Neural cell (in vitro differentiated cells): ENCODE measurements around the gene PAPPA2.

ENCODE experiments used
- CTCF ChIP-seq: fragments of 450-650 bp; IDR thresholded peaks from 2 replicates; pipeline ENCODE4 v1.5.1; 2014; ENCODE audit warnings: antibody characterized with exemption, mild to moderate bottlenecking, moderate library complexity; ENCODE audit not compliant: poor library complexity, severe bottlenecking
- EP300 ChIP-seq: fragments of 450-650 bp; conservative IDR thresholded peaks from 2 replicates; pipeline ENCODE4 v1.6.1; 2014; ENCODE audit warnings: antibody characterized with exemption, mild to moderate bottlenecking, moderate library complexity; ENCODE audit not compliant: poor library complexity, severe bottlenecking
- EZH2 ChIP-seq: fragments of 200-600, 300-800 bp; shearing (Covaris generic), sonication (generic); IDR thresholded peaks from 2 replicates; pipeline ENCODE4 v1.6.1; 2014; ENCODE audit warnings: antibody characterized with exemption, low read length, borderline replicate concordance, mild to moderate bottlenecking; ENCODE audit not compliant: insufficient read depth, poor library complexity, severe bottlenecking
- MXI1 ChIP-seq: fragments of 450-650 bp; conservative IDR thresholded peaks from 2 replicates; pipeline ENCODE4 v1.6.1; 2014; ENCODE audit warnings: antibody characterized with exemption, mild to moderate bottlenecking; ENCODE audit not compliant: poor library complexity, severe bottlenecking
- POLR2AphosphoS5 ChIP-seq: IDR thresholded peaks from 2 replicates; pipeline ENCODE4 v1.6.1; 2012
- RAD21 ChIP-seq: fragments of 450-650 bp; conservative IDR thresholded peaks from 2 replicates; pipeline ENCODE4 v1.6.1; 2014; ENCODE audit warnings: antibody characterized with exemption, mild to moderate bottlenecking, moderate library complexity
- REST ChIP-seq: IDR thresholded peaks from 2 replicates; pipeline ENCODE4 v1.6.1; 2012; ENCODE audit warnings: borderline replicate concordance
- TAF1 ChIP-seq: IDR thresholded peaks from 2 replicates; pipeline ENCODE4 v1.6.1; 2012; ENCODE audit warnings: low read depth

GRCh38 chr1:176546825-176547224, 83.8 kb downstream of the PAPPA2 start:
- no peak for TF ChIP-seq MXI1
- no peak for TF ChIP-seq CTCF
- TF ChIP-seq TAF1: no peak
- no peak for TF ChIP-seq REST
- TF ChIP-seq EZH2: no peak
- TF ChIP-seq RAD21: no peak
- no peak for TF ChIP-seq EP300
- TF ChIP-seq POLR2AphosphoS5: no peak
